Measurements from ENCODE around the gene KCNJ6. TPM values are rescaled to one million over a fixed set of nuclear protein-coding genes. Genes with fewer than 3 reads are reported as not detected.

KCNJ6 gene
- total and polyA plus RNA-seq, 2 of the 8 experiments (the other 6 are each of a cell fraction or from before 2014, with no cell fraction given) = 0.51 to 1.2 TPM

DNA sequence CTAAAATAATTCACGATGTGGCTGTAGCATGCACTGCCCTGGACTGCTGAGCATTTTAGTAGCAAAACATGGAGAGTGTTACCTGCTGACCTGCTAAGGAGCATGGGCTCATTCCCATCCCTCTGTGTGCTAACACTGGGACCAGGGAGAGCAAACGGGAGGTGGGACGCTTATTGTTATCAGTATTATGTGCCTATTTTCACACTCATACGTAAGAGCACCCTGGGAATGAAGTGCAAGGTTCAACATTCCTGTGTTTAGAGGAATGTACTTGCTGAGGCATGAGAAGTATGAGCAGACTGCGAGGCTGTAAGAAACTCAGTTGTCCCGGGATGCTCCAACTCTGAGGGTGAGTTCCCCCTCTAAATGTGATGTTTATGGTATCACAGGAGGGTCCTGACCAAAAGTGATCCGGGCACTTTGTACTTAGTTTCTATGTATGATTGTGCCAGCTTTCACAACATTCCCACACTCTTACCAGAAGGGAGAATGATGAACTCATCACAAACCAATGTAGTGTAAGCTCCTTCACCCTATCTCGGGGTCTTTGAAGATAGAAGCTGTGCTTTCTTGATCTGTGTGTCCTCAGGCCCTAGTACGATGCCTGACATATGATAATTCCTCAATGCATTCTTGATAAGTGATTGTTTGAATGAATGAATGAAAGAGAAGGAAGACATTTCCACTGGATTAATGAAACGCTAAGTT lies 164.8 kb downstream of the KCNJ6 start (continued):
- TF ChIP-seq GABPA (IDR thresholded peaks at IDR 0.05; ENCODE audit: borderline replicate concordance, insufficient read depth, low read length) = no peak
- TF ChIP-seq HDAC6 (IDR thresholded peaks at IDR 0.05; ENCODE audit: low read depth, low read length) = no peak
- no peak for TF ChIP-seq SP2 (IDR thresholded peaks at IDR 0.05; ENCODE audit: low read length)
- TF ChIP-seq, protein P1, sequence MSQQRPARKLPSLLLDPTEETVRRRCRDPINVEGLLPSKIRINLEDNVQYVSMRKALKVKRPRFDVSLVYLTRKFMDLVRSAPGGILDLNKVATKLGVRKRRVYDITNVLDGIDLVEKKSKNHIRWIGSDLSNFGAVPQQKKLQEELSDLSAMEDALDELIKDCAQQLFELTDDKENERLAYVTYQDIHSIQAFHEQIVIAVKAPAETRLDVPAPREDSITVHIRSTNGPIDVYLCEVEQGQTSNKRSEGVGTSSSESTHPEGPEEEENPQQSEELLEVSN (IDR thresholded peaks at IDR 0.05) = no peak
- TF ChIP-seq CHD2 (IDR thresholded peaks at IDR 0.05; ENCODE audit: low read length) = no peak
- TF ChIP-seq JUN (IDR thresholded peaks at IDR 0.05; ENCODE audit: low read depth, low read length) = no peak
- TF ChIP-seq TCF12 (IDR thresholded peaks at IDR 0.05; ENCODE audit: low read depth, low read length) = no peak
- no peak for TF ChIP-seq ASH2L (IDR thresholded peaks at IDR 0.05; ENCODE audit: low read length)
- TF ChIP-seq CEBPB (IDR thresholded peaks at IDR 0.05; ENCODE audit: low read depth, low read length) = no peak
- no peak for TF ChIP-seq RAD21 (IDR thresholded peaks at IDR 0.05 in 1 of 2, conservative IDR thresholded peaks at IDR 0.05 in 1 of 2; ENCODE audit: low read depth in 2 of 2, low read length in 2 of 2)
